Keratinocyte (primary cell): ENCODE results near the gene HNRNPL. TPM values are rescaled to one million over a fixed set of nuclear protein-coding genes. Genes with fewer than 3 reads are reported as not detected.

Experiments used
- DNase-seq: peaks from one replicate; pipeline ENCODE4 v3.0.0-alpha.2; 2011; ENCODE audit warnings: low read depth, missing footprints, low spot score
- FAIRE-seq: peaks from 2 replicates; lab custom pipeline; 2011; peaks lifted over from hg19 to GRCh38; lab: Jason Lieb, UNC
- H2AFZ ChIP-seq: 2 replicates; pipeline ENCODE4 v1.6.0; 2012; ENCODE audit warnings: low read length, control low read depth, inconsistent platforms; ENCODE audit not compliant: control insufficient read depth
- H3K27ac ChIP-seq: 2 replicates; pipeline ENCODE4 v1.5.1; 2011; ENCODE audit warnings: low read length; ENCODE audit not compliant: control insufficient read depth, insufficient read depth
- H3K27me3 ChIP-seq: 3 replicates; pipeline ENCODE4 v1.6.0; 2011; ENCODE audit warnings: low read length; ENCODE audit not compliant: control insufficient read depth, insufficient read depth; ENCODE audit errors: extremely low read depth
- H3K36me3 ChIP-seq, 2 experiments: 2 replicates in 1 of 2; 3 replicates in 1 of 2; pipeline ENCODE4 v1.5.1; 2011; ENCODE audit warnings: low read length in 2 of 2, mild to moderate bottlenecking in 1 of 2; ENCODE audit not compliant: control insufficient read depth in 2 of 2, insufficient read depth in 2 of 2; ENCODE audit errors: extremely low read depth in 1 of 2
- H3K4me1 ChIP-seq: 3 replicates; pipeline ENCODE4 v1.5.1; 2011; ENCODE audit warnings: low read length; ENCODE audit not compliant: control insufficient read depth, insufficient read depth; ENCODE audit errors: extremely low read depth
- H3K4me2 ChIP-seq: 3 replicates; pipeline ENCODE4 v1.6.0; 2011; ENCODE audit warnings: low read depth, low read length; ENCODE audit not compliant: control insufficient read depth, insufficient read depth; ENCODE audit errors: extremely low read depth
- H3K4me3 ChIP-seq, 3 experiments: fragments of 200-600 bp in 1 of 3; sonication (generic) in 1 of 3; 2 replicates in 2 of 3; 3 replicates in 1 of 3; pipeline ENCODE4 v1.5.1; 2011 to 2016; ENCODE audit warnings: low read length in 3 of 3, mild to moderate bottlenecking in 3 of 3, control low read depth in 2 of 3, inconsistent platforms in 1 of 3, low read depth in 1 of 3, mixed read lengths in 1 of 3, mixed run types in 1 of 3, moderate library complexity in 1 of 3; ENCODE audit not compliant: control insufficient read depth in 2 of 3, insufficient read depth in 2 of 3; ENCODE audit errors: extremely low read depth in 1 of 3
- H3K79me2 ChIP-seq: 2 replicates; pipeline ENCODE4 v1.6.0; 2012; ENCODE audit warnings: low read length; ENCODE audit not compliant: control insufficient read depth, insufficient read depth
- H3K9ac ChIP-seq: 3 replicates; pipeline ENCODE4 v1.6.0; 2011; ENCODE audit warnings: low read length; ENCODE audit not compliant: control insufficient read depth, insufficient read depth; ENCODE audit errors: extremely low read depth
- H3K9me1 ChIP-seq: 3 replicates; pipeline ENCODE4 v1.6.0; 2011; ENCODE audit warnings: low read length; ENCODE audit not compliant: control insufficient read depth, insufficient read depth; ENCODE audit errors: extremely low read depth
- H3K9me3 ChIP-seq: 2 replicates; pipeline ENCODE4 v1.5.1; 2012; ENCODE audit warnings: low read depth, low read length; ENCODE audit not compliant: control insufficient read depth
- H4K20me1 ChIP-seq: 3 replicates; pipeline ENCODE4 v1.6.0; 2011; ENCODE audit warnings: low read length; ENCODE audit not compliant: control insufficient read depth, insufficient read depth; ENCODE audit errors: extremely low read depth
- CTCF ChIP-seq, 3 experiments: IDR thresholded peaks in 1 of 3; conservative IDR thresholded peaks in 1 of 3; optimal IDR thresholded peaks in 1 of 3; 2 replicates in 2 of 3; 3 replicates in 1 of 3; pipeline versions ENCODE3 to v1.5.1; 2011; ENCODE audit warnings: low read length in 3 of 3, mild to moderate bottlenecking in 3 of 3, moderate library complexity in 2 of 3, control low read depth in 1 of 3, inconsistent platforms in 1 of 3; ENCODE audit not compliant: insufficient read depth in 2 of 3; ENCODE audit errors: extremely low read depth in 1 of 3
- EZH2 ChIP-seq: IDR thresholded peaks from one replicate; pipeline ENCODE4 v1.6.1; 2012; ENCODE audit warnings: inconsistent platforms, mild to moderate bottlenecking, low read length, moderate library complexity
- dilution Hi-C: fragments of 300-500 bp; cut with MboI; formaldehyde crosslinking; loops from one replicate; pipeline ENCODE4 v1.7.0; 2020; ENCODE audit warnings: low sequenced_read_pairs; ENCODE audit not compliant: extremely low pct_ligation_motif_present
- polyA plus RNA-seq, 5 experiments: library from polyadenylated mRNA; depleted of rRNA in 3 of 5; stranded (reverse) in 3 of 5; stranded (forward) in 1 of 5; unstranded in 1 of 5; fragments of >200 nt; gene quantifications; 1 replicate in 1 of 5; 2 replicates in 3 of 5; 3 replicates in 1 of 5; pipeline versions ENCODE4 v1.2.1 to v1.2.3, GENCODE V29; 2011 to 2012; ENCODE audit warnings: missing spikeins in 2 of 5, low read depth in 1 of 5, low replicate concordance in 1 of 5

The HNRNPL gene
- polyA plus RNA-seq, 1 donor (not counting 4 experiments of a cell fraction or from before 2014, with no cell fraction given): 308 TPM

GRCh38 chr19:38879400-38879751 is 29.6 kb upstream of the HNRNPL start:
- Histone ChIP-seq H2AFZ (no peak overlapping the region), H3K9ac (no peak overlapping the region), H3K4me3 (no peak overlapping the region), H3K4me2 (no peak overlapping the region), H3K9me1 (no peaks in the 10 kb centered on the region), H3K27ac (no peak overlapping the region), H3K27me3 (no peaks in the 10 kb centered on the region), H3K36me3 (peaks cover 4 to 7% of the 10 kb centered on the region in 2 experiments), H4K20me1 (no peaks in the 10 kb centered on the region), H3K9me3 (no peaks in the 10 kb centered on the region), H3K4me1 (peaks cover 11% of the 10 kb centered on the region), H3K79me2 (no peaks in the 10 kb centered on the region)
- FAIRE-seq (no peak), DNase-seq (no peak)
- no peak for TF ChIP-seq EZH2
- TF ChIP-seq CTCF (optimal IDR thresholded peaks at IDR 0.05 in 1 of 3, IDR thresholded peaks at IDR 0.05 in 1 of 3, conservative IDR thresholded peaks at IDR 0.05 in 1 of 3; ENCODE audit: extremely low read depth in 1 of 3, insufficient read depth in 2 of 3, low read length in 3 of 3): no peak
- dilution Hi-C loops: no loop called here

GRCh38 chr19:38878575-38879399 is 29.0 kb upstream of the HNRNPL start:
- H3K27ac ChIP-seq: no peak overlapping the region
- dilution Hi-C loops: no loop called here
- no peak overlapping the region for H3K9ac ChIP-seq

More at GRCh38 chr19:38878575-38879399, 29.0 kb upstream of the HNRNPL start:
- Histone ChIP-seq H3K27me3 (no peaks in the 10 kb centered on the region), H3K36me3 (peaks cover 4 to 7% of the 10 kb centered on the region in 2 experiments), H3K9me3 (no peaks in the 10 kb centered on the region), H3K79me2 (no peaks in the 10 kb centered on the region), H2AFZ (peak overlapping the region; percentile 92), H3K4me3 (peak overlapping the region in 1 of 3 experiments; percentile 48), H4K20me1 (no peaks in the 10 kb centered on the region), H3K9me1 (no peaks in the 10 kb centered on the region), H3K4me1 (peaks cover 11% of the 10 kb centered on the region), H3K4me2 (peak overlapping the region; percentile 60)
- TF ChIP-seq CTCF (optimal IDR thresholded peaks at IDR 0.05 in 1 of 3, IDR thresholded peaks at IDR 0.05 in 1 of 3, conservative IDR thresholded peaks at IDR 0.05 in 1 of 3; ENCODE audit: extremely low read depth in 1 of 3, insufficient read depth in 2 of 3, low read length in 3 of 3): peak in 1 of 3 experiments; percentile 20
- TF ChIP-seq EZH2: no peak
- no peak for FAIRE-seq
- no peak for DNase-seq
